GM18873 (cell line): ENCODE data around the gene PLEKHS1.
"Not testable (repeated sequence)": the region's sequence is repeated elsewhere in the genome, so short reads cannot be mapped to it uniquely, and the experiment has no call there.

Experiments
- ATAC-seq: cut with Tn5 transposase; IDR thresholded peaks from one replicate; pipeline ENCODE4 v1.9.1; 2021; ENCODE audit warnings: mild to moderate bottlenecking, moderate library complexity, moderate number of reproducible peaks; ENCODE audit not compliant: unreplicated experiment, low FRiP score

PLEKHS1 gene

DNA sequence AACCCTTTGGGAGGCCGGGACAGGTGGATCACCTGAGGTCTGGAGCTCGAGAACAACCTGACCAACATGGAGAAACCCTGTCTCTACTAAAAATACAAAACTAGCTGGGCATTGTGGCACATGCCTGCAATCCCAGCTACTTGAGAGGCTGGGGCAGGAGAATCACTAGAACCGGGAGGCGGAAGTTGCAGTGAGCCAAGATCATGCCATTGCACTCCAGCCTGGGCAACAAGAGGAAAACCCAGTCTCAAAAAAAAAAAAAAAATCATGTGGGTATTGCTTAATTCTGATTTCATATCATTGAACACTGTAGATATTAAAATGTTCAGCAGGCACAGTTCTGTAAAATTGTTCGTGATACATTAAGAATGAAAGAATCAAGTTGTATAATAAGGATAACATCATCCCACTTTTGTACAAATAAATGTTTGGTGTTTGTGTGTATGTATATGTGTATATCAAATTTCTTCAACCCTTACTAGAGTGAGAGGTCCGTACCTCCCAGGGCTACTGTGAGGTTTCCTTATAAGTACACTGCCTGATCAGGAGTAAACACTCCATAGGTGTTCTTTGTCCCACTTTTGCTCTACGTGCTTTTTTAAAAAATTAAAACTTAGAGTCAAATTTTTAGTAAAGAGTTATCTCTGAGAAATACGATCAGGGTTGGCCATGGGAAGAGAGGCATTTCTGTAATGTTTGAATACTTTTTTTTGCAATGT is 31.7 kb downstream of the PLEKHS1 start:
- ATAC-seq, result no peak

DNA sequence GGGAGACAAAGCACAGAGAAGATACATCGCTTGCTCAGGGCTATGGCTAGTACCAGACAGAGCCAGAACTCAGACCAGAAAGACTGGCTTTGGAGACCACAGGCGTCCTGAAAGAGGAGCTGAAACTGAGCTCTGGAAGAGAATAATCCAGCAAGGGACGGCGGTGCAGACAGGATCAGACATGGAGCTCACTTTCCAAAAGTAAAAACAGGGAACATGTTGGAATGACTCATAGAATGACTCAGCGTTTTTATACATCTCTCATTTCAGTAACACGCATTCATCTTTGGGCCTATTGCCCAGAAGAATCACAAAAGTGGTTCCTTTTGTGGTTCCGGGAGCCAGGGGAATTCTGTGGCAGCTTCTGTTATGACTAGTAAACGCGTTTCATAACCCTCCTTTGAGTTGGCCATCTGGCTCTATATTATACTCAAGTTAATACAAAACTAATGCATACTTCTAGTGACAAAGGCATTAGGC is 37.2 kb downstream of the PLEKHS1 start:
- peak; percentile 88 for ATAC-seq

DNA sequence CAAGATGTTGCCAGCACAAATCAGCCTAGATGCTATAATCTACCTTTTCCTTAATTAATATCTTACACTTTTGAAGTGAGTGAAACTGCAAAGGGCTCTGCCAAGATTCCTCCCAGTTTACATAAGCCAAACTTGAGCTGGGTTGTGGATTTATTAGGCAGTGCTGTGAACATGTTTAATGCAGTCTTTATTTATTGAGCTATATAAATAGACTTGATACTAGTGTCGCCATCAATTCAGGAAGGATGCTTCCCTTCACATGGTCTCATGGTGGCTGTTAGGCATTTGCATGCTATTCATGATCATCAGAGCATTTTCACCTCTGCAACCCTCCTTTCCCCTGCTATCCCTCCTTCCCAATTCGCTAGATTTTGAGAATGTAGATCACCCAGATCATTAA is 40.2 kb downstream of the PLEKHS1 start:
- ATAC-seq, result no peak

DNA sequence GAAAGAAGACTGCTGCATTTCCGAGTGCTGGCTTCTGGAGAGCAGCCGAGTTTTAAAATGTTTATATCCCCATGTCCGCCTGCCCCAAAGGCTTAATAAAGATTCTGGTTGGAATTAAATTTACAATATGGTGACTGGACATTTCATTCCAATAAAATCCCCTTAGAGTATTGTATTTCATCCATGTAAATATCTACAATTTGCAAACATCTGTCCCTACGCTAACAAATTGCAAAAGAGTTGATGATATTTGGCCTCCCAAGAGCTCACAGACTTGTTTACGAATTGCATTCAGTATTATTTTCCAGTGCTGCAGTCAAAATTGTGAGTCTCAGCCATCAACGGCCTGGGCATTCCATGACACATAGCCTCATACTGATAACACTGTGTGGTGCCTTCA is 50.1 kb downstream of the PLEKHS1 start:
- no peak for ATAC-seq

DNA sequence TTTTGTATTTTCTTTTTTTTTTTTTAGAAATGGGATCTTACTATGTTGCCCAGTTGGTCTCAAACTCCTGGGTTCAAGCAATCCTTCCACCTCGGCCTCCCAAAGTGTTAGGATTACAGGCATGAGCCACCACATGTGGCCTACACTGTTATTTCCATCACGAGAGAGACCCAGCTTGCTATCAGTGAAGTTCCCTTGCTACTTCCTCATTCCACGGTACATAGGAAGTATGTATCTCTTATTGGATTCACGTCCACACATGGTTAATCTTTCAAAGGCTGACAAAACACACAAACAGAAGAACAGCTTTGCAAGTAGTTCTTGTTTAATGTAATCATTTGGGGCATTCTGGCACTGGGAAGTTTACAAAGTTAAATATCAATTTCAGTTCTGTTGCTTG is 51.5 kb downstream of the PLEKHS1 start:
- no peak for ATAC-seq

DNA sequence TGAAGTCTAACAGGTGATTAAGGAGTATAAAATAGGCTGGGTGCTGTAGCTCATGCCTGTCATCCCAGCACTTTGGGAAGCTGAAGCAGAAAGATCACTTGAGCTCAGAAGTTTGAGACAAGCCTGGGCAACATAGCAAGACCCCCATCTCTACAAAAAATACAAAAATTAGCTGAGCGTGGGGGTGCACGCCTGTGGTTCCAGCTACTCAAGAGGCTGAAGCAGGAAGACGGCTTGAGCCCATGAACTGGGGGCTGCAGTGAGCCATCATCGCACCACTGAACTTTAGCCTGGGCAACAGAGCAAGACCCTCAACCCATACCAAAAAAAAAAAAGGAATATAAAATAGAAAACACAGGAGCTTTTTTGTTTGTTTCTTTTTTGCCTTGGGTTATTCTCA is 55.0 kb downstream of the PLEKHS1 start:
- ATAC-seq, result no peak

DNA sequence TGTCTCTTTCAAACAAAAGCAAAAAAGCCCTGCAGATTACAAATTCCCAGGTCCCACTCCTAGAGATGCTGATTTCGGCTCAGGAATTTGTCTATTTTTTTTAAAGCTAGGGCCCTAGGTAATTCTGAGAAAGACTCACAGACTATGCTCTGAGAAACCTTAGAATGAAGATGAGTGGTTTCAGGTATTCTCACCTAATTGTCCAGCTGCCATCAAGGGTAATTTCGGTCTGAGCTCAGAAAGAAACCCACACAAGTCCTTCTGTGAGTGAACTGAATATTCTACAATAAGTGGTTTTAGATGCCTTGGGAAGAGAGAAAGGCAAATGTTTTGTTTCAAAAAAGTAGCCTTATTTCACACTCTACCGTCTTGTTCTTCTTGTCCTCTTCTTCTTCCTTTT is 56.7 kb downstream of the PLEKHS1 start:
- ATAC-seq, result no peak

DNA sequence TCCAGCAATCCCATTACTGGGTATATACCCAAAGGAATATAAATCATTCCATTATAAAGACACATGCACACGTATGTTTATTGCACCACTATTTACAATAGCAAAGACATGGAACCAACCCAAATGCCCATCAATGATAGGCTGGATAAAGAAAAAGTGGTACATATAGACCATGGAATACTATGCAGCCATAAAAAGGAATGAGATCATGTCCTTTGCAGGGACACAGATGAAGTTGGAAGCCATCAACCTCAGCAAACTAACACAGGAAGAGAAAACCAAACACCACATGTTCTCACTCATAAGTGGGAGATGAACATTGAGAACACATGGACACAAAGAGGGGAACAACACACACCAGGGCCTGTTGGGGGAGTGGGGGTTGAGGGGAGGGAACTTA is 63.2 kb downstream of the PLEKHS1 start:
- not testable (repeated sequence) for ATAC-seq

DNA sequence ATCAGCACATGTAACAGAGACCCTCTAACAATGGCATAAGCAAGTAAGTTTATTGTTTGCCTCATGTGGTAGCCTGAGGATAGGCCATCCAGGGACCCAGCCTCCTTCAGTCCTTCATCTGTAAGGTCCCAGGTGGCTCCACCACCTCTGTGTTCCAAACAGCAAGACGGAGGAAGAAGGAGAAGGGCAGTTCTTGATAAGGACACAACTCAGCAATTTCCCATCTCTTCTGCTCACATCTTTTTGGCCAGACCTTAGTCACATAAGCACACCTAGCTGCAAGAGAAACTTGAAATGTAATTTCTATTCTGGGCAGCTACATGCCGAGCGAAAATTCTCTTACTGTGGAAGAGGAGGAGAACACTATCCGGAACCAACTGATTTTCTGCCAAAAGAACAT is 68.5 kb downstream of the PLEKHS1 start:
- ATAC-seq, result no peak

DNA sequence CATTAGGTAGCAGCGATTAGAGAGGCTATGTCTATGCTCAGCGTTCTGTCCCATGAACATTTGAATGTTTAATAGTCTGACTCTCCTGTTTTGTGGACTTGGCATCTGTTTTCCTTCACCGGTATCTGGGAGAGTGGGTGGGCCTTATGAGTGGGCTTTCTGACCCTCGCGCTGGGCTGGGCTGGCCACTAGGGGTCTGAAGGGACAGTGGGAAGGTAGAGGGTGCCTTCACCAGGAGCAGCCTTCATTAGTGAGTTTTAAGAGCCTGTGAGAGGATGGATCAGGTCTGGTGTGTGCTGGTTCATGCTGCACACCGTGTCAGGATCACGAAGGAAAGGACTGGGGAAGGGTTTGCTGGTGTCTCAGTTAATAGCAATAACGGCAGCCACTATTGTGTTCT is 69.0 kb downstream of the PLEKHS1 start:
- ATAC-seq, result no peak

DNA sequence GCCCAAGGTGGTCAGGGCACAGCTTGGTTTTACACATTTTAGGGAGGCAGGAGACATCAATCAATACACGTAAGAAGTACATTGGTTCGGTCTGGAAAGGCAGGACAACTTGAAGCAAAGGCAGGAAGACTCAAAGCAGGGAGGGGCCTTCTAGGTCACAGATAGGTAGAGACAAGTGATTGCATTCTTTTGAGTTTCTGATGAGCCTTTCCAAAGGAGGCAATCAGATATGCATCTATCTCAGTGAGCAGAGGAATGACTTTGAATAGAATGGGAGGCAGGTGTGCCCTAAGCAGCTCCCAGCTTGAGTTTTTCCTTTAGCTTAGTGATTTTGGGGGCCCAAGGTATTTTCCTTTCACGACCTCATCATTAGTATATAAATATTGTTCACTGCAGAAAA is 69.8 kb downstream of the PLEKHS1 start:
- not testable (repeated sequence) for ATAC-seq

DNA sequence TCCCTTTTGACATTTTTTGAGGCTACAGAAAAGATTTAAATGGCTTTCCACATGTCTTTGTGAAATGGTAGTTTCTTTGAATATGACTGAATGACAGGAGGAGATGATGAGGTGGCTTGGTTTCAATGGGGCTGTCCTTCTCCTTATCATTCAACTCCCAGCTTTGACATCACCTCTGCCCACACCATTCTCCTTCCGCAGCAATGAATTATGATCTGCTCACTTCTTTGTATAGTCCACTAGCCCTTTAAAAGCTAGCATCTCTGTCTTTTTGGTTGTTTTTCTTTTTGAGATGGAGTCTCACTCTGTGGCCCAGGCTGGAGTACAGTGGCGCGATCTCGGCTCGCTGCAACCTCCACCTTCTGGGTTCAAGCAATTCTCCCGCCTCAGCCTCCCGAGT is 70.7 kb downstream of the PLEKHS1 start:
- ATAC-seq, result no peak

DNA sequence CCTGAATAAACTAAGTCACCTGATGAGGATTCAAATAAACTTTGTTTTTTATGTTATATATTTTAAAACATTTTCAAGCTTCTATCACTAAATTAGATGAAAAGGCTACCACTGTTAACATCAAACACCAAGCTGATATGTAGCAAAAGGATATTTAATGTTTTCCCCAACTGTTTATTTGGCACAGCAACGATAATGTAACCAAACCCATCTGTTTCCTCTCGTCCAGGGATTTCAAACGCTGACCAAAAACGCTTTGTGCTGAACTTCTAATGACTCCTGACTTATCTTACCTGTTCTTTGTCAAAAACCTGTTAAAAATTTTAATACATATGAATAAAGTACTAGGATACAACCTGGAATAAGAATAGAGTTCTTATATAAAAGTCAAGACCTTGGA is 71.9 kb downstream of the PLEKHS1 start:
- no peak for ATAC-seq

DNA sequence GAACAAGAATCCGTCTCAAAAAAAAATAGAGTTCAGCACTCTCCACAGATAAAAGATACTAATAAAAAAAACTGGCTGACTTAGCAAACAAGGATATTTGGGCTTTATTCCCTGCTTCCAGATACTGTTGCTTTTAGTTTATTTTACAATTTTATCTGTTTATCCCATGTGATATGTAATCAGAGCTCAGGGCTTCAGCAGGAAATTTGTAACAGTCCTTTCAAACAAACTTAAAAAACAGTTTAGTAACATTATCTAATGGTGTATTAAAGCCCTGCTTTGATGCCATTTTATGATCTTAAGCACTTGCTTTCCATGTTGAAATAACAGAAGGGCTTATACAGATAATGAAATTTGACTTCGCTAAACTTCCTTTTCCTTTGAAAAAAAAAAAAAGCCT is 74.3 kb downstream of the PLEKHS1 start:
- no peak for ATAC-seq

DNA sequence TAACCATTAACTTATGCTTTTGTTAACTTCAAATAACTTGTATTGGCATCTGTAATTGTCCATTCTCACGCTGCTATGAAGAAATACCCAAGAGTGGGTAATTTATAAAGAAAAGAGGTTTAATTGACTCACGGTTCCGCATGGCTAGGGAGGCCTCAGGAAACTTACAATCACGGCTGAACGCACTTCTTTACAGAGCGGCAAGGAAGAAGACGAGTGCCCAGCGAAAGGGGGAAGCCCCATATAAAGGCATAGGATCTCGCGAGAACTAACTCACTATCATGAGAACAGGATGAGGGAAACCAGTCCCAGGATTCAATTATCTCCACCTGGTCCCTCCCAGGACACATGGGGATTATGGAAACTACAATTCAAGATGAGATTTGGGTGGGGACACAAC is 77.1 kb downstream of the PLEKHS1 start:
- not testable (repeated sequence) for ATAC-seq
